M059J (cell line): Measurements from ENCODE around the gene COL13A1. TPM values are rescaled to one million over a fixed set of nuclear protein-coding genes. Genes with fewer than 3 reads are reported as not detected.

Source experiments
- DNase-seq: peaks from one replicate; pipeline ENCODE4 v3.0.0-alpha.2; 2012; ENCODE audit warnings: low read depth
- total RNA-seq: library from RNA; depleted of rRNA; stranded (reverse); fragments of >200 nt; shearing (Covaris generic); gene quantifications from 2 replicates; pipeline ENCODE4 v1.2.3, GENCODE V29; 2014

COL13A1 gene
- total RNA-seq, 1 experiment from 2014 or later, result 15.6 TPM

DNA sequence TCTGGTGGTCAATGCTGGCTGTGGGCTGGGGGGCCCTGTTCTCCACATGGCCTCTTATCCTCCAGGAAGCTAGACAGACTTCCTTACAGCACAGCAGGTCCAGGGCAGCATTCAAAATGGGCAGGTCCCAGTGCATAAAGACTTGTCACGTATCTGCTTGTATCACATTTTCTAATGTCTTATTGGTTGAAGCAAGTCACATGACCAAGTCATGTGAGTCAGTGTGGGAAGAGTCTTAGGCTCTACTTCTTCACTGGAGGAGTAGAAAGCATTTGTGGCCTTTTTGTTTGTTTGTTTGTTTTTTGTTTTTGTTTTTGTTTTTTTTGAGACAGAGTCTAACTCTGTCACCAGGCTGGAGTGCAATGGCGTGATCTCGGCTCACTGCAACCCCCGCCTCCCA is 104.7 kb downstream of the COL13A1 start:
- no peak for DNase-seq

DNA sequence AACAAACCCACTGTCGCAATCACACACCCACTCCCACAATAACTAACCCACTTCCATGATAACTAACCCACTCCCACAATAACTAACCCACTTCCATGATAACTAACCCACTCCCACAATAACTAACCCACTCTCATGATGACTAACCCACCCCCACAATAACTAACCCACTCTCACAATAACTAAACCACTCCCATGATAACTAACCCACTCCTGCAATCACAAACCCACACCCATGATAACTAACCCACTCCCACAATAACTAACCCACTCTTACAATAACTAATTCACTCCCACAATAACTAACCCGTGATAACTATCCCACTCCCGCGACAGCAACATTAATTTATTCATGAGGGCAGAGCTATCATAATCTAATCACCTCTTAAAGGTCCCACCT is 105.8 kb downstream of the COL13A1 start:
- no peak for DNase-seq

DNA sequence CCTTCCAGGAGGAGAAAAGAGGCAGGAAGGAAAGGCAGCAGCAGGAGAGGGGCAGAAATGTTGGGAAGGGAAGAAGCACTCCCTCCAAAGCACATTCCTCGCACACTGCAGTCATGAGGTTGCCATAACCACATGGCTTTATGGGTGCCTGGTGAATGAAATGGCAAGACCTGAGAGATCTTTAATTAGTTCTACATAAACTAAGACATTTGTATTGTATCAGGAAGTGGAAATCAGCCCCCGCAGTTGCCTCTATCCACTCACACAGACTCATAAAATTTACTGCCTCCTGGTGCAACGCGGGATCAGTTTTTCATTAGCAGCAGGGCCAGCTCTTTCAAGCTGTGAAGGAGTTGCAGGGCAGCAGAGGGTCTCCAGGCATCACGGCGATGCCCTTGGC is 106.4 kb downstream of the COL13A1 start:
- DNase-seq, result no peak

DNA sequence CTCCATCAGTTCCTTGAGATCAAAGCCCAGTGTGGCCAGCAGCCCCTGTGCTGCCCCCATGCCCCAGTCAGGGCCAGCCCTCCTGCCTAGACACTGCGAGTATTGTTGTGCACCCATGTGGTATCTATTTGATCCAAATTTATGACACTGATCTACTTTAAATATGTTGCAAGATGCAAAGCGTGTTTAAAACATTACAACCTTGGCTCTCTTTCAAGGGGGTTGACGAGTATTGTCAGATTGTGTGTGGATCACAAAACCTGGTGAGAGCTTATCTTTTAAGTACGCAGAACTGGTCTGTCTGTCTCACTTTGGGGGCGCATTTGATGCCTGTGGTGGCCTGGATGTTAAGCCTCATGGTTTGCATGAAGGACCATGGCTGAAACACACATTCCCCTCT is 108.9 kb downstream of the COL13A1 start:
- DNase-seq, result no peak

DNA sequence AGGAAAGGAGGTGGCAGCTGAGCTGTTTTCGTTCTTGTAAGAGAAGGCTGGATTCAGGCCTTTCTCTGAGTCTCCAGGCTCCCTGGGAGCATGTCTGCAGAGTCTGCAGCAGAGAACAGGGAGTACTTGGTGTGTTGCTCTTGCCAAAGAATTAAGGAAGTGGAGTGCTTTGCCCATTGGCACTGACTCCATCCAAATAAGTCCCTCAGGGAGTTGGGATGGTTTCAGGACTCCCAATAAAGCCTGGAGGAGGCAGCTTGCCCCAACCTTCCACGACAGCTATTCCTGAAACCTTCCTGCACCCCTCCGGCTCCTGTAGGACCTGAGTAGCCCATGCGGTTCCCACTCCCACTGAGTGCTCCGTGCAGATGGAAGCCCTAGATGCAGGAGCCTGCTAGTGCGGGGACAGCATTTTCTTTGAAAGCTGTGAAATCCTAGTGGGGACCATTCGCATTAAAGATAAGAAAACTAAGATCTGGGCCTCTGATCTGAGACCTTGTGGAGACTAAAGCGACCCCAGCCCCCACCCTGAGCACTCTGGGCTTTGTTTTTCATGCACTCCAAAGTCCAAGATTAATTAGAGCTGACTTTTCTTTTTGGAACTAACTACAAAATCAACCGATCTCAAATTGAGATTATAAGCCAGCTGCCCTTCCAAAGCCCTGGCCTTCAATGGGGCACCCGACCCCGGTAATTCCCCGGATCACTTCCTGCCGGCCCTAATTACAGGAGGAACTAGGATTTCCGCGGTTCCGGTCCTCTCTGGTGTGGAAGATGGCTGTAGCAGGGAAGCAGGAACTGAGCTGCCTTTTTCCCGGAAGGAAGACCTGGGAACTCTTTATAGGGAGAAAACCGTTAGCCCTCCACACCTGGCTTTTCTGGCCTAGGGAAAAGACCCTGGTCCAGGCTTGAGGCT is 110.2 kb downstream of the COL13A1 start:
- no peak for DNase-seq

DNA sequence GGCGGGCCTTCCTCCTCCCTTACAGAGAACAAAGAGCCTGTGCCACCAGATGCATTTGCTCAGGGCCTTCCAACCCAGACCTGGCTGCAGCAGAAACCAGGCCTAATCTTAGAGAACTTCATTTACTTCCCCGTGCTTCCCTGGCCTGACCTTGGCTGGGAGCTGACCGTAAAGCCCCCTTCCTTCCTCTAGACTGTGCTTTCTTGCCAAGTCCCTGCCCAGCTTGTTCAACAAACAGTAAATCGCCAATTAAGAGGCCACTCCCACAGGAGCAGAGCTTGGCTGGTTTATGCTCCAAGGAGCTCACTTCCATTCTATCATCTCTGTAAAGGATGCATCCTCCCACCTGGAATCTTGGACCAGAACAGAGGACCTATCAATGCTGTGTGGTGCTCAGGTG is 110.9 kb downstream of the COL13A1 start:
- DNase-seq, result no peak

DNA sequence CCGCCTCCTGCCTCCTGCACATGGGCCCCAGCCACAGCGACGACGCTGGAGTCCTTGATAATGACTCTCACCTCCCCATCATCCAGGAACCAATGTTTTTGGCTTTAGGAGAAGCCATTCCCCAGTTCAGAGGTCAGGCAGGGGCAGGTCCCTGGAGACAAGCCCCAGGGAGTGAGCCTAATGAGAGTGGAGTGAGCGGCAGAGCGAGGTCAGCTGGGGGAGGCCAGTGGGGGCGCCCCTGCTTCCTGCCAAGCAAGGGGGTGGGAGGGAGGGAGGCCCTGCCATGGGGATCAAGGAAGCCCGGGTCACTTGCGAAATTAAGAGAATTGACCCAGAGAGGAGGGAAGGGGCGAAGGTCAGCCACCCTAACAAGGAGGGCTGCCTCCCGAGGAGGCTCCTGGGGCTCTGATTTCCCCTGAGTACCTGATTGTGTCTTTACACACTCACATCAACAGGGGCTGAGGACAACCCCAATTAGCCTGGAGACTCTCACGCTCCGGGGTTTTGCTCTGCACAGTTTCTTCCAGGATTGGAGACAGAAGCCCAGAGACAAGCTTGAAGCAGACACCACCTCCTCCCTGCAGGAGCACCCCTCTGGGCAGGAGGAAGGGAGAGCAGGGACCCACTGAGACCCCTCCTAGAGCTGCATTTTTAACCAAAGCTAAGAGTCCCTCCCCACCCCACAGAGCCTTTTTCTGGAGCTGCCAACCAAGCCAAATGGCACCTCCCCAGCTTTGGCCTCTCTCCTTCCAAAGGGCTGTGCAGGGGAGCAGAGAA is 112.1 kb downstream of the COL13A1 start:
- no peak for DNase-seq

DNA sequence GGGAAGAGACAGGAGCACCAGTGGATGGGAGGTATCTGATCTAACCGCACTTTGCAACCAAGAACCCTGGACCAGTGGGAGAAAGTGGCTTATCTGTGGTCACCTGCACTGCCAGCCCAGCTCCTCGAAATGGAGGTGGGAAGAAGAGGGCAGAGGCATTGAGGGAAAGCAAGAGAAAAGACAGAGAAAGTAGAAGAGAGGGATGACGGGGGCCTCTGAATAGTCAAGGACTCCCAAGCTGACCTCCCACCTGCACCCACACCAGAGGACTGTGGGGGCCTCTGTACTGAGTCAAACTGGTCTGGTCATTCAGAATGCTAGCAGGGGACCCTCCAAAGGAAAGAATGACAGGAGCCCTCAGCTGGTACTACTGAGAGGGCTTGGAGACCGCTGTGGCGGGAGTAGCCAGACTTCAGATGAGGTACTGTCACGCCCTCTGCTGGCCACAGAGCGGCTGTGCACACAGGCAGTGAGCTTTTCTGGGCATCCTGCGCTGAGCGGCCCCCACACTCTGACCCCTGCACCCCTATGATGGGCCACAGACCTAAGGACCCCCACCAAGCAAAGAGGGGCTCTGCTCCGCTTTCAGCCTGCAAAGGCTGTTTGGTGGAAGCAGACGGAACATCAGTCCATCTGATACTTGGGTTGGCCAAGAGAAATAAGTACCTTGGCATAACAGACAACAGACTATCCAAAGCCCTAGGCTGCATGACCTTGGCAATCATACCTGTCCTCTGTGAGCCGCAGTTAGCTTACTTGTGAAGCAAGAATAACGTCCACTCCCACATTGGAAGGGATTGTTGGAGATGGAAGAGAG is 112.9 kb downstream of the COL13A1 start:
- DNase-seq, result peak; percentile 60

DNA sequence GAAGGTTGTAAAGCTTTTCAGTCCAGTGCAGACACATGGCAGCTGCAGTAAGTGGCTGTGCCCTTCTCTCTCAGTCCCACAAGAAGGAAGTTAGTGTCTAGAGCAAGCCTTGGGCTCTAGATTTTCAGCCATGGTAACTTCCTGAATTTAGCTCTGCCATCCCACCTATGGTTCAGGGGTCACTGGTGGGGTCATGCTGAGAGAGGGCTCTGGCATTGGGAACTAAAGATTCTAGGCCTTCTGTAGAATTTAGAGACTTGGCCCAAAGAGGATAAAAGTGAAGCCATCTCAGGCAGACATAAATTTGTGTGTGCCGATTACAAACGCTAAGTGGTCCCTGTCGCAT is 113.5 kb downstream of the COL13A1 start:
- no peak for DNase-seq

DNA sequence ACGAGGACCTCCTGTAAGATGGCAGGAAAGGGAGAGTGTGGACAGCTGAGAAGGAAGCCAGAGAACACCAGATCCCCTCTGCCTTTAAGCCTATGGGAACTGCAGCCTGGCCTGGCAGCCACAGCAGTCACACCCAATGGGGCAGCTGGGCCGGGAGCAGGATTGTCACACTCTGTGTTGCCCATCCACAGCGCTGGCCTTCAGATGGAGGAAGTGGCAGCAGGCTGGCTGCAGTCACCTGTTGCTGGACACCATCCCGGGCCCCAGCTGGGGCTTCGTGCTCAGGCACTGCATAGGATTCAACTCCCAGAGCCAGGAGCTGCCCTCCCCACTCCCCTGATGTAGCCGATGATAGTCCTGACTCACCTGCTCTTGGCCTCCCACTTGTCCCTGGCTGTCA is 114.4 kb downstream of the COL13A1 start:
- no peak for DNase-seq

DNA sequence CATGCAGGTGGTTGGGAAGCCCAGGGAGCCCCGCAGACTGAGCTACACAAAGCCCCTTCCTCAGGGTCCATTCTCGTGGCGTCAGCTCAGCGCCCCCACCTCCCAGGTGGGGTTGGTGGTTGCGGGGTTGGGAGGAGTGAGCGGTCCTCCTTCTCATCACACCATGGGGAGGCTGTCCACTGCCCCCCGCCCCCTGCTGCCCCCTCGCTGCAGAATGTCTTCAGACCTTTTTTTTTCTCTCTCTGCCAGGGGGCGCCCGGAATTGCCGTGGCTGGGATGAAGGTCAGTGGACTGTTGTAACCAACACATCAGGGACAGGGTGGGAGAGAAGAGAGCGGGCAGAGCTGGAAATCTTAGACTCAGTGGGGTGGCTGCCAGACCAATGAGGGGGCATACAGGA is 116.3 kb downstream of the COL13A1 start:
- DNase-seq, result no peak

DNA sequence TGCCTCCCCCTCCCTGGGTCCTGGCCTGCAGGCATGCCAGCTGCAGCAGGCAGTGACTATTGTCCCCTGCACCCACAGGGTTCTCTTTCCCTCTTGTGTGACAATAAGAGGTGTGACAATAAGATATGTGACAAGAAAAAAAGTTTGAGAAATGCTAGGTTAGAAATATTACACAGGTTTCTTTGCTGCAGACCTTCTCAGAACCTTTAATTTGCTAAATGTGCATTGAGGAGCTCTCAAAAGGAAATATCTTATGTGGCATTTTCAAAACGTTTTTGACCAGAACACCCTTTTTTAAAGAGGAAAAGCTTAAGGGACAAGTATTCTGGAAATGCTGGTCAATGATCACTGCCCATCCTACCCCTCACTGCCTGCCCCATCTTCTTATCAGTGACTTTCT is 117.5 kb downstream of the COL13A1 start:
- DNase-seq, result no peak

DNA sequence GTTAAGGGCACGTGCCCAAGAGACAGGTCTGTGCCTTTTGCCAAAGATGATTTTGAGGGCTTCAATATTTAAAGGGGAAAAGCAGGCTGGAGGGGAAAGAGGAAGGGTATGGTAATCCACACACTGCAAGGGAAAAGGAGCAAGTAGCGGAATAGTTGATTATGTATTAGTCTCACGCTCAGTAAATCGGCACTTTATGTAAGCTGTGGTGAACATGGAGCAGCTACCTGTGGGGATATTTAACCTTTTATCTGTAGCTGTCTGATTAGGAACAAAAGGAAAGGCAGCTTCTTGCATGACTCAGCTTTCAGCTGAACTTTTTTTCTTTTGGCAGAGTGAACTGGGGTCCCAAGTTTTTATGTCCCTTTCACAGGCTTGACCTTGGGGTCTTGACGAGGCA is 123.4 kb downstream of the COL13A1 start:
- DNase-seq, result no peak

DNA sequence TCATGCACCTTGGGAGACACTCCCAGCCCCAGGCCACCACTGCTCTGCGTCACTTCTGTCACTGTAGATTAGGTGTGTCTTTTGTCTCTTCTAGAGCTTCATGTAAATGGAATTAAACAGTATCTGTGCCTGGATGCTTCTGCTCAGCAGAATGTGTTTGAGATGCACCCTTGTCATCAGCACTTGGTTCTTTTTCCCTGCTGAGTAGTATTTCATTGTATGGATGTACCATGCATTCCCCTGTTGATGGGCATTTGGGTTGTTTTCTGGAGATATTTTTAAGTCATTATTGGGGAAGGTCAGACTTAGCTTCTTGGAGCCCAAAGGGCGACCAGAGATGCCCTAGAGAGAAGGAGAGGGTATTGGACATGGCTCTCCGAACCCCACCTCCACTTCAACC is 126.6 kb downstream of the COL13A1 start:
- no peak for DNase-seq

DNA sequence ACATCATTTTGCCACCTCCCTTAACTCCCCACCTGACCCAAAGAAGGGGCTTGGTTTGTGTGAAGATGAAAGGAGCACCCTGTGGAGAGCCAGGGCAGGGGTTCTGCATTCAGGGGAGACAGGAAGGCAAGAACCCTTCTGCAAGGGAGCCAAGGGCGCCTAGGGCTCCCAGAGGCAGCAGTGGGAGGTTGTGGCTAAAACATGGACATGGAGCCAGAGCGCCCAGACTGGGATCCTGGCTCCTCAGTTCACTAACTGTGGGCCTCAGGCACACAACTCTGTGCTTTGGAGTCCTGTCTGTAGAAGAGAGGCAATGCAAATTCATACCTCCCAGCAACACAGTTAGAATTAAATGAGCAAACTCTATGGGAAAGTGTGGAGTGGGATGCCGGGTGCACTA is 127.9 kb downstream of the COL13A1 start:
- no peak for DNase-seq

DNA sequence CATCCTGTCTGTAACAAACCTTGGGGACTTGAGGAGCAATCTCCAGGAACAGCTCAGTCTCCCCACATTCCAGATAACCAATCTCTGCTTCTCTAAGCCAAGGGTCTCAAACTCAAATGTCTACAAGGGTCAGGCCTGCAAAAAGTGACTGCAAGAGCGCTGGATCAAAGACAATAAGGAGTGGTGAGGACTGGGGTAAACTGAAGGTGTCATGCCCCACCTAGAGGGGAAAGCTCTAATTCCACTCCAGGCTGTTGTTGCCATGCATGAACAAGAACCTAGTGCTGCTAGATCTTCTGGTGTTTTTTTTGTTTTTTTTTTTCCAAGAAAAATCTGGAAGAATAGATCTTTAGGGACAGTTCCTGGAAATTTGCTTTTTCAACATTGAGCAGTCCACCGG is 133.1 kb downstream of the COL13A1 start:
- DNase-seq, result no peak

DNA sequence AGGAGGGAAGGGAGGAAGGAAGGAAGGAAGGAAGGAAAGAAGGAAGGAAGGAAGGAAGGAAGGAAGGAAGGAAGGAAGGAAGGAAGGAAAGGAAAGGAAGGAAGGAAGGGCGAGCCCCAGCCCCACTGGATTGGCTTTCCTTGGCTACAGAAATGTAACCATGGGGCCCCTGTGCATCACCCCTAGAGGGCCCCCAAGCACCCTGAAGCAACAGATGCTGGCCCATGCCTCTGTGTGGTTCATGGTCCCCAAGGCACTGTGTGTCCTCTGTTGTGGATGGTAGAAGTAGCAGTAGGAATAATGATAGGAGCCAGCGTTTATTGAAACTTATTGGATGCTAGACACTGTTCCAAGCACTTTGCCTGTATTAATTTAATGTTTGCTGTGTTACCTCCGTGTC is 134.4 kb downstream of the COL13A1 start:
- peak; percentile 12 for DNase-seq

DNA sequence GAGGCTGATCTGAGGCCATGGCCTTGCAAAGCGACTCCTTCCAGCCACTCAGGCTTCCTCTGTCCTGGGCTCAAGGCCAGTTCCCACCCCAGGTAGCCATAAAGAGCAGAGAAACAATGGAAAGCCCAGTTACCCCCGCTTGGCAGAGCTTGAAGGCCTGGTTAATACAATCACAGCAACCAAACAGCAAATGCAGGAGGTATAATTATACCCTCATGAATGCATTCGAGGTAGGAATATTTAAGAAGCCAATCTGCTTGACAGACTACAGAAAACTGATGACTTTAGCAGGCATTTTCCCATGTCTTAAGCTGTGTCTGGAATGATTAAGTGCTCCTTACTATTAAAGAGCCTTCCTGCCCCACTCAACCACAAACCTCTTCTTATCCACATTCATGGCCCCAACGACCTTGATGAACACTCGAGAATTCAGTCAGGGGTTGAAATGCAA is 136.9 kb downstream of the COL13A1 start:
- no peak for DNase-seq

DNA sequence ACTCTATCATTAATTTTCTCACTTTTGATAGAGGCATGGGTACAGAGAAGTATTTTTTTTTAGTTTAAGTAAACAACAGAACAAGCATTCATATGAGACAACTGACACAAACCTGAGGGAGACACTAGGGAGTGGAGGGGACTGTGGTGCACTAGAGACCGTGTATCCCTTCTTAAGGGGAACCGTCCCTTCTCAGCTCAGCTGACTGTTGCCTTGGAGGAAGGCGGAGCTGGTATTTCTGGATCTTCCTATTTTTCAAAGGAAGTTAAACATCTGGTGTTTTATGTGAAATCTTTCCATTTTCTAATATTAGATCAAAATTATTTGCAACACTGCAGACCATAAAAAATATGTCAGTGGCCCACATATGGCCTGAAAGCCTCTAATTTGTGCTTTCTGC is 137.4 kb downstream of the COL13A1 start:
- no peak for DNase-seq

DNA sequence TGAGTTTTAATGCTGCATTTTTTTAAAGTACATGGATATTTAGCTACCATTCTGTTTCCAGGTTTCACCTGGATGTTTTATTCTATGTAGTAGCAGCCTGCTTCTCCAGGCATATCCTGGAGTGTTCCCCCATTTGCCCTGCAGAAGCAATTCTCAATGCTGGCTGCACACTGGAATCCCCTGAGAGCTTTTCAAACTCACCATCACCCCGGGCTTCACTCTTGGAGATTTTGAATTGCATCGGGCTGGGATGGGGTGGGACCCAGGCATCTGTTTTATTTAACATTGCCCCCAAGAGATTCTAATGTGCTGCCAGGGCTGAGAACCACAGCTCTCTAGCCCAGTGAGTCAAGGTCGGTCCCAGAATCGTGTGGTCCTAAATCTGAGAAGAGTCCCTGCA is 137.8 kb downstream of the COL13A1 start:
- no peak for DNase-seq

DNA sequence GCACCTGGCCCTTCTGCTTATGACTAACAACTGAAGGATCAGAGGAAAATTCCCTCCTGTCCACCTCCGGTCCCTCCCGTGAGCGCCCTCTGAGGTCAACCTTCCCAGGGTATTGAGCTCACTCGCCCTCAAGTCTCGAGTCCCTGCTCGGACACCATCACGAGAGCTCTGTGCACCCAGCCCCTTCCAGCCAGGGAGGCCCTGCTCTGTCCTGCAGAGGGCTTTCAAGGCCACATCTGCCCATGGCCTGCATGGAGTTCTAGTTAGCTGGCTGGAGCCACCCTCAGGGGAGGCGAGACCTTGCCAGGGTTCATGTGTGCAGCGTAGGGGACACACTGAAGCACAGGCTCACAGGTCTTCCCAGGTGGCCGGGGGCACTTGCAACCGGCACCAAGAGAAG is 140.0 kb downstream of the COL13A1 start:
- no peak for DNase-seq

DNA sequence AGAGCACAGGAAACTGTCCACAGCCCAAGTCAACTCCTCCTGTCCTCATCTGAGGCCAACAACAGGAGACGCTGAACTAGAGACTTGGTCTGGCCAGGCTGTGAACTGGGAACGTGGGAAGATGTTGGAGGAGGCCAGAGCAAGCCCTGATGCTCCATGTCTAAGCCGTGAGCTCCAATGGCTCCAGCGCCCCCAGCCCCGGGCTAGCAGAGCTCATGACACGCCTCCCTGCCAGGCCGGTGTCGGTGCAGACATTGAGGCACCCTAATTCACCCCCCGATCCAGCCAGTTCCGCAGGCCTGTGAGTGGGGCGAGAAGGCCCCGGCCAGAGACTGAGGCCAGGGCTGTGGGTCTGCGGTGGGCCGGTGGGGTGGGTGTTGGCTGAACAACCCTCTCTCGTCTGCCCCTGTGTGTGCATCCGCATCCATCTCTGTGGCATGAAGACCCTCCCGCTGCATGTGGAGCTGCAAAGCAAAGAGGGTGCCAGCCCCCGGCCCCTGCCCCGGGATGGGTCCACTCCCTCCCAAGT is 141.7 kb downstream of the COL13A1 start:
- DNase-seq, result no peak
